GM18526 (cell line): ENCODE measurements around the gene RNU11.

Experiments used
- POLR2A ChIP-seq: IDR thresholded peaks from 3 replicates; pipeline ENCODE4 v1.6.1; 2011; ENCODE audit not compliant: insufficient read length; ENCODE audit errors: extremely low read depth

RNU11 gene

DNA sequence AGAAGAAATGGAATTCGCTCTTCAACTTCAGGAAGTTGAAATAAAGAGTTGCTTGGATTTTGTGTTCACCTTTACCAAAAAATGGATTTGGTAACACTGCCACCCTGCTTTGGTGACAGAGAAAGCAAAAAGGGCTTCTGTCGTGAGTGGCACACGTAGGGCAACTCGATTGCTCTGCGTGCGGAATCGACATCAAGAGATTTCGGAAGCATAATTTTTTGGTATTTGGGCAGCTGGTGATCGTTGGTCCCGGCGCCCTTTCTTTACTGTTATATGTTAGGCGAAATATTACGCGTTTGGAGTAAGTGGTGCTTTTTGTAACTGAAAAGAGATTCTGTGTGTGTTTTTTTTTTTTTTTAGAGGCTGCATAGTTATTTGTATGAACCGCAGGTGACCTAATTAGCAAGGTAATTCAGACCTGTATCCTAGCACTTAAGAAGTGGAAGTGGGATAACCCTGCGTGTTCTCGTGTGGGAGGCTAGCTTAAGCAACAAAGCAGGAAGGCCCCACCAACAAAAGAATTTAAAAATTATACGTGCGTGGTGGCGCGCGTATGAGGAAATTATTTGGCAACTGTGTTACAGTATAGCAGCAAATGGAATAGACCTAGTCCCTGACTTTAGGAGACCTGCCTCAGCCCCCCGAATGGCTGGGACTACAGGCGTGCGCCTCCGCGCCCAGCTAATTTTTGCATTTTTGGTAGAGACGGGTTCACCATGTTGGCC is at the start of gene RNU11:
Gene RNU11, plus strand, starts transcription at position 127 of the 725 bp plus-strand sequence.
- peak; percentile 99 for TF ChIP-seq POLR2A

- no peak for TF ChIP-seq POLR2A
These were observed 46.7 kb upstream of the RNU11 start for GRCh38 chr1:28601696-28602095.

- no peak for TF ChIP-seq POLR2A
These were observed 45.6 kb upstream of the RNU11 start for GRCh38 chr1:28602536-28603439.

DNA sequence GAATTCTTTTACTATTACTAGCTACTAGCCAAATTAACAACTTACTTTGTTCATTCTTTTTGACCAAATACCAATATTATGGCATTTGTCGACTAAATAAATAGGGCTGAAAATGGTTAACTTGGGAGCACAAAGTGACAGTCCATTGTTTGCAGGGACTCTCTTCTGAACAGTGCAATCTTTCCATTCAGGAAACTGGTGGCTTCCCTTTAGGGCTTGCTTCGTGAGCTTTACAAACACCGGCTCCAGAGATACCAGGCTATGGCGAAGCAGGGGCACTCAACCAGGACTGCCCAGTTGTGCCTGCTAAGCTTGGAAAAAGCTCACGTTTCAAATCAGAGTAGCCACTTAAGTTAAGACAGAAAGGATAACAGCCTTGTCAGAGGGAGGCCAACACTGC is 44.0 kb upstream of the RNU11 start:
- TF ChIP-seq POLR2A = no peak

DNA sequence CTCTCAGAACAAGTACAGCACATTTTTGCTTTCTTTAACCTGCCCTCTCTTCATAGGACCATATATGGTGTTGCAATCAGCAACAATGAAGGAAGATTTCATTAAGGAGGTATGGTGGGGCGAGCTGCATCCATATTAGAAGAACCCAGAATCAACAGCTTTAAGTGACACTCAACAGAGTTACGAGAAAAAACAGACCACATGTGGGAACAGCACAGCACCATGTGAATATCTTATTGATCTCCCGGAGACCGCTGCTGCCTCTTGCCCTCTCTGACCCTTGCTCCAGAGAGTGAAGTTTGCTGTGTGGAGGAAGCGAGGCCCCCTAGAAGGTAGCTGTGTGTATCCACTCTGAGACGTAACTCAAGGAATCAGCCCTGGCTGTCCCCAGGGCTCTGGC is 43.4 kb upstream of the RNU11 start:
- TF ChIP-seq POLR2A = no peak

GRCh38 chr1:28606771-28607170 is 41.6 kb upstream of the RNU11 start:
- no peak for TF ChIP-seq POLR2A

GRCh38 chr1:28613175-28613574 is 35.2 kb upstream of the RNU11 start:
- TF ChIP-seq POLR2A = no peak

DNA sequence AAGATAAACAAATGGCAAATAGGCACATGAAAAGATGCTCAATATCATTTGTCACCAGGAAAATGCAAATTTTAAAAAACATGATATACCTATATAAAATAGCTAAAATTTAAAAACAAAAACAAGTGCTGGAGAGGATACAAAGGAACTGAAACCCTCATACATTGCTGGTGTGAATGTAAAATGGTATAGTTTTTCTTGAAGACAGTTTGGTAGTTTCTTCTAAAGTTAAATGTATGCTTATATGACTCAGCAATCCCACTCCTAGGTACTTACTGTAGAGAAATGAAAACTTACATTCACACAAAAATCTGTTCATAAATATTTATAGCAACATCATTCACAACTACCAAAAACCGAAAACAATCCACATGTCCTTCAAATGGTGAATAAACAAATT is 16.7 kb upstream of the RNU11 start:
- TF ChIP-seq POLR2A = no peak

GRCh38 chr1:28632560-28632959 is 15.8 kb upstream of the RNU11 start:
- TF ChIP-seq POLR2A = no peak

DNA sequence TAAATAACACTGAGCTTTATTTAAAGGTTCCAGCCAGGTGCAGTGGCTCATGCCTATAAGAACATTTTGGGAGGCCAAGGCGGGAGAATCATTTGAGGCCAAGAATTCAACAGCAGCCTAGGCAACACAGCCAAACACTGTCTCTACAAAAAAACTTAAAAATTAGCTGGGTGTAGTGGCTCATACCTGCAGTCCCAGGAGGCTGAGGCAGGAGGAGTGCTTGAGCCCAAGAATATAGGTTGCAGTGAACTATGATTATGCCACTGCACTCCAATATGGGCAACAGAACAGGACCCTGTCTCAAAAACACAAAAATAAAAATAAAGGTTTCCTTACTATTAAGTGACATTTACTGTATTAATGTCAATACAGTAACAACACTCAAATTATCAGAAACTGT is 7.6 kb upstream of the RNU11 start:
- TF ChIP-seq POLR2A = no peak

DNA sequence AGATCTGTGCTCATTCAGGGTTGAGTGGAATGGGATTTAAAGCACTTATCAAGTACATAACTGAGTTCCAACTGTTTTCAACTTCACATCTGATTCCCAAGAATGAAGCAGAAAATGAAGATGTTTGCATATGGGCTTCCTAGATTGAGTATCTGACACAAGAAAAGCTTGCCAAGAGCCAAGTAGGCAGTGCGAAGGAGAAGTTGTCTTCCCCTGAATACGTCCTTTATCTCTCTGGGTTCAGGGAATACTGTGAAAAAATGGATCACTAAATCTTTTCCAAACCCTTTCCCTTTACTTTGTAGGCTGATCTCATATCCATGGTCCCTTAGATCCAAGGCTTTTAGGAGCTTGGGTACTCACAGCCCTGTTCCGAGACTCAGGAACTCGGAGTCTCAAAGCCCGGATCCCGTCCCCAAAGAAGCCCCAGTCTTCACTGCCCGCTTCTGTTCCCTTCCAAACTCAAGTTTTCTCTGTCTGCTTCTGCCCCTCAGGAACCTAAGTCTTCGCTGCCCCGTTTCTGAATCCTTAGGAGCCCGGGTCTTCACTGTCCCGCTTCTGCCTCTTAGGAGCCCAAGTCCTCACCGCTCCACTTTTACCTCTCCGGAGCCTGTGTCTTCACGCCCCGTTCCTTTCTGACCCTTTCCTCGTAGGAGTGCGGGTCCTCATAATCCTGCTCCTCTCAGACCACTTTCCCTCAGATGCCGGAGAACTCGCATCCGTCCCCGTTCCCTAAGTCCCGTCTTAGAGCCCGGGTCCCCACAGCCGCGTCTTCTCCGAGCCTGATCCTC is 6.1 kb upstream of the RNU11 start:
- no peak for TF ChIP-seq POLR2A

- peak; percentile 99 for TF ChIP-seq POLR2A
These were observed 5.4 kb upstream of the RNU11 start, which contains the start of gene TAF12 for GRCh38 chr1:28642847-28643635. TSS of gene TAF12 (minus strand) at chr1:28643067. CDS start at chr1:28622081, 20,986 bp downstream.

DNA sequence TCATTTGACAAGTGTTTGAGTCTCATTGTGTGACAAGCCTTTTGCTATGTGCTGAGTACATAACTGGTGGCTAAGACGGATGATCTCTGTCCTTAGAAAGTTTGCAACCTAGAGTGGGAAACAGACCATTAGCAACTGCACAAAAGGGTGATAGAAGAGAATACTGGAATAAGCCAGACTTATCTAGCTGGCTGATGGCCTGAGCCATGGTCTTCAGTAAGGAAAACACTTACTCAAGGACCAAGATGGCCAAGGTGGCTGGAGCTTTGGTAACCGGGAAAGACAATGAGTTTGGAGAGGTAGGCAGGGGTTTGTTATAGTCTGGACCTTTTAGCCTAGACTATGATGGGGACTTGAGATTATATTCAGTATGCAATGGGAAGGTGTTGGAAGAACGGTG is 3.9 kb upstream of the RNU11 start:
- TF ChIP-seq POLR2A = no peak

GRCh38 chr1:28646040-28646439 is 2.4 kb upstream of the RNU11 start:
- no peak for TF ChIP-seq POLR2A
